Panc1 (cell line): ENCODE results near the gene KCTD4.

ENCODE experiments used
- CTCF ChIP-seq: fragments of 450-650 bp; IDR thresholded peaks from 2 replicates; pipeline ENCODE4 v1.5.1; 2017; ENCODE audit warnings: mild to moderate bottlenecking
- POLR2AphosphoS5 ChIP-seq: IDR thresholded peaks from 2 replicates; pipeline ENCODE4 v1.6.1; 2012; ENCODE audit warnings: mild to moderate bottlenecking, low read depth, low read length, moderate library complexity
- SIN3A ChIP-seq: IDR thresholded peaks from 2 replicates; pipeline ENCODE4 v1.6.1; 2012; ENCODE audit warnings: low read depth, mild to moderate bottlenecking, low read length, moderate library complexity, borderline replicate concordance; ENCODE audit not compliant: insufficient read depth
- TCF7L2 ChIP-seq: IDR thresholded peaks from 2 replicates; pipeline ENCODE4 v1.6.1; 2011; ENCODE audit warnings: mild to moderate bottlenecking, low read depth, low read length, inconsistent platforms
- TF ChIP-seq, protein P1 (sequence below), 2 experiments: IDR thresholded peaks; 2 replicates each; pipeline ENCODE4 v1.6.1; 2011 to 2012; ENCODE audit warnings: low read depth in 2 of 2, control low read depth in 1 of 2, low read length in 1 of 2, mild to moderate bottlenecking in 1 of 2, moderate library complexity in 1 of 2; ENCODE audit not compliant: insufficient read depth in 1 of 2

GRCh38 chr13:45206340-45206739, 5.5 kb upstream of the KCTD4 start:
- no peak for TF ChIP-seq CTCF
- no peak for TF ChIP-seq POLR2AphosphoS5
- TF ChIP-seq, protein P1, sequence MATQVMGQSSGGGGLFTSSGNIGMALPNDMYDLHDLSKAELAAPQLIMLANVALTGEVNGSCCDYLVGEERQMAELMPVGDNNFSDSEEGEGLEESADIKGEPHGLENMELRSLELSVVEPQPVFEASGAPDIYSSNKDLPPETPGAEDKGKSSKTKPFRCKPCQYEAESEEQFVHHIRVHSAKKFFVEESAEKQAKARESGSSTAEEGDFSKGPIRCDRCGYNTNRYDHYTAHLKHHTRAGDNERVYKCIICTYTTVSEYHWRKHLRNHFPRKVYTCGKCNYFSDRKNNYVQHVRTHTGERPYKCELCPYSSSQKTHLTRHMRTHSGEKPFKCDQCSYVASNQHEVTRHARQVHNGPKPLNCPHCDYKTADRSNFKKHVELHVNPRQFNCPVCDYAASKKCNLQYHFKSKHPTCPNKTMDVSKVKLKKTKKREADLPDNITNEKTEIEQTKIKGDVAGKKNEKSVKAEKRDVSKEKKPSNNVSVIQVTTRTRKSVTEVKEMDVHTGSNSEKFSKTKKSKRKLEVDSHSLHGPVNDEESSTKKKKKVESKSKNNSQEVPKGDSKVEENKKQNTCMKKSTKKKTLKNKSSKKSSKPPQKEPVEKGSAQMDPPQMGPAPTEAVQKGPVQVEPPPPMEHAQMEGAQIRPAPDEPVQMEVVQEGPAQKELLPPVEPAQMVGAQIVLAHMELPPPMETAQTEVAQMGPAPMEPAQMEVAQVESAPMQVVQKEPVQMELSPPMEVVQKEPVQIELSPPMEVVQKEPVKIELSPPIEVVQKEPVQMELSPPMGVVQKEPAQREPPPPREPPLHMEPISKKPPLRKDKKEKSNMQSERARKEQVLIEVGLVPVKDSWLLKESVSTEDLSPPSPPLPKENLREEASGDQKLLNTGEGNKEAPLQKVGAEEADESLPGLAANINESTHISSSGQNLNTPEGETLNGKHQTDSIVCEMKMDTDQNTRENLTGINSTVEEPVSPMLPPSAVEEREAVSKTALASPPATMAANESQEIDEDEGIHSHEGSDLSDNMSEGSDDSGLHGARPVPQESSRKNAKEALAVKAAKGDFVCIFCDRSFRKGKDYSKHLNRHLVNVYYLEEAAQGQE (IDR thresholded peaks at IDR 0.05; ENCODE audit: insufficient read depth in 1 of 2, low read depth in 2 of 2, low read length in 1 of 2) = no peak
- no peak for TF ChIP-seq SIN3A
- TF ChIP-seq TCF7L2 = no peak
